Trophoblast cell (in vitro differentiated cells and primary cell): ENCODE results near the gene NUPR2.
"Not testable (repeated sequence)": the region's sequence is repeated elsewhere in the genome, so short reads cannot be mapped to it uniquely, and the experiment has no call there.

Source experiments
- DNase-seq, 2 donors: peaks; one replicate each; pipeline ENCODE4 v3.0.0-alpha.2; 2016
- H2AFZ ChIP-seq: 2 replicates; pipeline ENCODE4 v1.6.1; 2013; ENCODE audit warnings: low read length, moderate library complexity, mild to moderate bottlenecking; ENCODE audit not compliant: insufficient read depth, poor library complexity
- H2AK5ac ChIP-seq: 2 replicates; pipeline ENCODE4 v1.6.1; 2013; ENCODE audit warnings: mild to moderate bottlenecking, low read length
- H2BK120ac ChIP-seq: 2 replicates; pipeline ENCODE4 v1.6.1; 2013; ENCODE audit warnings: low read length, mild to moderate bottlenecking, moderate library complexity; ENCODE audit not compliant: insufficient read depth, poor library complexity
- H2BK12ac ChIP-seq: 2 replicates; pipeline ENCODE4 v1.6.1; 2013; ENCODE audit warnings: mild to moderate bottlenecking, low read length, moderate library complexity
- H2BK5ac ChIP-seq: 2 replicates; pipeline ENCODE4 v1.6.1; 2013; ENCODE audit warnings: low read length, low read depth, moderate library complexity, mild to moderate bottlenecking; ENCODE audit not compliant: poor library complexity
- H3K14ac ChIP-seq: 2 replicates; pipeline ENCODE4 v1.6.1; 2013; ENCODE audit warnings: mild to moderate bottlenecking, low read length
- H3K18ac ChIP-seq: 2 replicates; pipeline ENCODE4 v1.6.1; 2013; ENCODE audit warnings: mild to moderate bottlenecking, low read length
- H3K23ac ChIP-seq: 2 replicates; pipeline ENCODE4 v1.6.1; 2013; ENCODE audit warnings: low read length
- H3K27ac ChIP-seq: 2 replicates; pipeline ENCODE4 v1.5.1; 2013; ENCODE audit warnings: low read depth, mild to moderate bottlenecking, inconsistent platforms, low read length, moderate library complexity
- H3K27me3 ChIP-seq: 2 replicates; pipeline ENCODE4 v1.6.1; 2013; ENCODE audit warnings: inconsistent platforms, mild to moderate bottlenecking, low read length, moderate library complexity; ENCODE audit not compliant: insufficient read depth
- H3K36me3 ChIP-seq, 2 experiments: 1 replicate in 1 of 2; 2 replicates in 1 of 2; pipeline ENCODE4 v1.6.1; 2013; ENCODE audit warnings: low read length in 2 of 2, mild to moderate bottlenecking in 2 of 2, moderate library complexity in 1 of 2; ENCODE audit not compliant: insufficient read depth in 2 of 2, control insufficient read depth in 1 of 2
- H3K4ac ChIP-seq: 2 replicates; pipeline ENCODE4 v1.6.1; 2013; ENCODE audit warnings: low read depth, mild to moderate bottlenecking, low read length, moderate library complexity
- H3K4me1 ChIP-seq, 2 experiments: 1 replicate in 1 of 2; 2 replicates in 1 of 2; pipeline ENCODE4 v1.6.1; 2013; ENCODE audit warnings: low read length in 2 of 2, mild to moderate bottlenecking in 2 of 2, moderate library complexity in 1 of 2; ENCODE audit not compliant: insufficient read depth in 2 of 2, control insufficient read depth in 1 of 2
- H3K4me2 ChIP-seq: 2 replicates; pipeline ENCODE4 v1.6.1; 2013; ENCODE audit warnings: inconsistent platforms, mild to moderate bottlenecking, low read length, moderate library complexity
- H3K4me3 ChIP-seq: 2 replicates; pipeline ENCODE4 v1.5.1; 2013; ENCODE audit warnings: mild to moderate bottlenecking, low read depth, low read length, inconsistent platforms
- H3K79me1 ChIP-seq: one replicate; pipeline ENCODE4 v1.6.1; 2013; ENCODE audit warnings: low read length
- H3K79me2 ChIP-seq: 2 replicates; pipeline ENCODE4 v1.6.1; 2013; ENCODE audit warnings: low read length, mild to moderate bottlenecking; ENCODE audit not compliant: control insufficient read depth, insufficient read depth, poor library complexity
- H3K9ac ChIP-seq: 2 replicates; pipeline ENCODE4 v1.6.1; 2013; ENCODE audit warnings: mild to moderate bottlenecking, low read length
- H3K9me3 ChIP-seq: 2 replicates; pipeline ENCODE4 v1.6.1; 2013; ENCODE audit warnings: low read depth, mild to moderate bottlenecking, control low read depth, inconsistent platforms, low read length; ENCODE audit not compliant: insufficient read depth
- H4K12ac ChIP-seq: 2 replicates; pipeline ENCODE4 v1.6.1; 2013; ENCODE audit warnings: low read depth, mild to moderate bottlenecking, low read length, moderate library complexity
- H4K8ac ChIP-seq: 2 replicates; pipeline ENCODE4 v1.6.1; 2013; ENCODE audit warnings: low read depth, mild to moderate bottlenecking, low read length, moderate library complexity
- H4K91ac ChIP-seq: one replicate; pipeline ENCODE4 v1.6.1; 2013; ENCODE audit warnings: low read depth, mild to moderate bottlenecking, low read length, moderate library complexity
- WGBS: extraction: QIAGEN DNeasy Blood & Tissue Kit; methylation state at CpG from one replicate; pipeline ENCODE4 v1.1.7; 2013; ENCODE audit warnings: missing lambda C conversion rate; ENCODE audit not compliant: insufficient read length, insufficient coverage; ENCODE audit errors: extremely low coverage; 5-methylcytosine and 5-hydroxymethylcytosine counted together

The NUPR2 gene

DNA sequence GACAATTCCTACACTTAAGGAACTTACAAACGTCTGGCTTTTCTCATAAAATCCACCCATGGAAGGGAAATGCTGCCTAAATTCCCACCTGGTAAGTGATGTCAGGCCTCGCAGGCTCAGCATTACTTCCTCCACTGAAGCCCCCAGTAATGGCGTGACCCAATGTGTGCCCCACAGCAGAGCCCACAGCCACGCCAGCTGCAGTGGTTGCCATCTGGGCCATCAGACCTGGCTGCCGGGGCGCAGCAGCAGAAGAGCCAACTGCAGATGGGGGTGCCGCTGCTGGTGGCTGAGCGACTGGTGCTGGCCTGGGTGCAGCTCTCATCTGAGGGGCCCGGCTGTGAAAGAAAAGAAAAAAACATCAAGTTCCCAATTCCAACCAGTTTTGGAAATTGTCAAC is 12.1 kb downstream of the NUPR2 start:
- H4K8ac ChIP-seq, H3K4me1 ChIP-seq, H2AFZ ChIP-seq, H3K79me1 ChIP-seq, H2BK5ac ChIP-seq, DNase-seq, H3K18ac ChIP-seq, H4K91ac ChIP-seq, H2BK12ac ChIP-seq, H3K4me2 ChIP-seq, H3K4me3 ChIP-seq, H3K27ac ChIP-seq, H3K14ac ChIP-seq, H3K9ac ChIP-seq, H2AK5ac ChIP-seq, H3K79me2 ChIP-seq, H4K12ac ChIP-seq, H3K23ac ChIP-seq, H3K27me3 ChIP-seq, H2BK120ac ChIP-seq, H3K9me3 ChIP-seq, H3K4ac ChIP-seq: not testable (repeated sequence)
- WGBS: no CpG with 5 or more reads among the region's 9 CpGs
- H3K36me3 ChIP-seq: peaks cover 7 to 16% of the 10 kb centered on the region in 2 experiments

DNA sequence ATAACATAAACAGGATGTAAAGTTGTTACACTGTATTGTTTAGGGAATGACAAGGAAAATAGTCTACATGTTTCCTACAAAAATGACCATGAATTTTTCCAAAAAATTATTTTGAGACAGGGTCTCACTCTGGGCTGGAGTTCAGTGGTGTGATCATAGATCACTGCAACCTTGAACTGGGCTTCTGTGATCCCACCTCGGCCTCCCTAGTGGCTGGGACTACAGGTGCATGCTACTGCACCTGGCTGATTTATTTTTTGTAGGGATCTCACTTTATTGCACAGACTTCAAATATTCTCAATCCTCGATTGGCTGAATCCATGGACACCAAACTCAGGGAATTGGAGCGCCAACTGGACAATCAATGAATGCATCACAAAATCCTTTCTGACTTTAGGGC is 16.6 kb downstream of the NUPR2 start:
- H3K27ac ChIP-seq: no peak overlapping the region
- no peaks in the 10 kb centered on the region for H3K9me3 ChIP-seq
- no peak overlapping the region for H3K4me3 ChIP-seq
- H2BK12ac ChIP-seq: no peak overlapping the region
- H3K23ac ChIP-seq: no peak overlapping the region
- no peak overlapping the region for H3K14ac ChIP-seq
- DNase-seq: no peak
- H2AFZ ChIP-seq: no peak overlapping the region
- H4K12ac ChIP-seq: no peak overlapping the region
- H2BK5ac ChIP-seq: no peak overlapping the region
- H2BK120ac ChIP-seq: no peak overlapping the region
- no peaks in the 10 kb centered on the region for H3K79me1 ChIP-seq
- no peaks in the 10 kb centered on the region for H3K27me3 ChIP-seq
- H3K4me2 ChIP-seq: no peak overlapping the region
- no peak overlapping the region for H2AK5ac ChIP-seq
- H3K4me1 ChIP-seq: no peaks in the 10 kb centered on the region
- H3K4ac ChIP-seq: no peak overlapping the region
- H4K91ac ChIP-seq: no peak overlapping the region
- no peak overlapping the region for H3K9ac ChIP-seq
- no peak overlapping the region for H4K8ac ChIP-seq
- H3K18ac ChIP-seq: no peak overlapping the region
- H3K36me3 ChIP-seq: peaks cover 7 to 16% of the 10 kb centered on the region in 2 experiments
- no peaks in the 10 kb centered on the region for H3K79me2 ChIP-seq
- WGBS: no CpG with 5 or more reads among the region's 3 CpGs

DNA sequence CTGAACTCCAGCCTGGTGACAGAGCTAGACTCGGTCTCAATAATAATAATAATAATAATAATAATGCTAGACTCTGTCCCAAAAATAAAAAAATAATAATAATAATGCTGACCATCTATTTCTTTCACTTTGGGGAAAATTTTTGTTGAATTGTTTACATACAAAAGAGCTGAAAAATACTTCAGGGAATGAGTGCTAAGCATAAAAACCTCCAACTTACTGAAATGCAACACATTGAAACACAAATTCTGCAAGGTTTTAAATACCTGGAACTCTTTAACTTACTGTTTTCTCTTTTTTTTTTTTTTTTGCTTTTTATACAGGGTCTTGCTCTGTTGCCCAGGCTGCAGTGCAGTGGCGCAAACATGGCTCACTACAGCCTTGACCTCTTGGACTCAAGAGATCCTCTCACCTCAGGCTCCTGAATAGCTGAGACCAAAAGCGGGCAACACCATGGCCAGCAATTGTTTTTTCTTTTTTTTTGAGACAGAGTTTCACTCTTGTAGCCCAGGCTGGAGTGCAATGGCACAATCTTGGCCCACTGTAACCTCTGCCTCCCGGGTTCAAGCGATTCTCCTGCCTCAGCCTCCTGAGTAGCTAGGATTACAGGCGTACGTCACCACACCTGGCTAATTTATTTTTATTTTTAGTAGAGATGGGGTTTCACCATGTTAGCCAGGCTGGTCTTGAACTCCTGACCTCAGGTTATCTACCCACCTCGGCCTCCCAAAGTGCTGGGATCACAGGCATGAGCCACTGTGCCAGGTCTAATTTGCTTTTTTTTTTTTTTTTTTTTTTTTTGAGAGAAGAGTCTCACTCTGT is 17.8 kb downstream of the NUPR2 start:
- H3K23ac ChIP-seq, H3K27me3 ChIP-seq, H2AK5ac ChIP-seq, H3K4me2 ChIP-seq, H4K12ac ChIP-seq, H3K27ac ChIP-seq, H3K79me2 ChIP-seq, H2BK120ac ChIP-seq, H3K4ac ChIP-seq, H3K4me1 ChIP-seq, H3K9ac ChIP-seq, H3K4me3 ChIP-seq, H2BK12ac ChIP-seq, H3K18ac ChIP-seq, DNase-seq, H2AFZ ChIP-seq, H2BK5ac ChIP-seq, H3K79me1 ChIP-seq, H4K91ac ChIP-seq, H3K9me3 ChIP-seq, H4K8ac ChIP-seq, H3K14ac ChIP-seq: not testable (repeated sequence)
- no CpG with 5 or more reads among the region's 8 CpGs for WGBS
- H3K36me3 ChIP-seq: peaks cover 4 to 12% of the 10 kb centered on the region in 2 experiments

DNA sequence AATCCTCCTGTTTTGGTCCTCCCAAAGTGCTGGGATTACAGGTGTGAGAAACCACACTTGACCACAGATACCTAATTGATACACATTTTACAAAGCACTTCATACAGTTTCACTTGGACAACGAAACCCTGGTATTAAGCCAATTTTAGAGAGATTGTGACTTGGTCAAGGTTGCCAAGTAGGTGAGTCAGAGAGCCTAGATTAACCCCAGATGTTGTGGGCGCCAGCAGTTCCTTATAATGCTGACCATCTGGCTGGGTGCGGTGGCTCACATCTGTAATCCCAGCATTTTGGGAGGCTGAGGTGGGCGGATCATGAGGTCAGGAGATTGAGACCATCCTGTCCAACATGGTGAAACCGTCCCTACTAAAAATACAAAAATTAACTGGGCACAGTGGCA is 18.5 kb downstream of the NUPR2 start:
- Histone ChIP-seq H3K23ac (no peak overlapping the region), H3K79me2 (no peaks in the 10 kb centered on the region), H3K9me3 (no peaks in the 10 kb centered on the region), H3K4me1 (no peaks in the 10 kb centered on the region), H2AFZ (no peak overlapping the region), H3K18ac (no peak overlapping the region), H3K4me2 (no peak overlapping the region), H4K91ac (no peak overlapping the region), H3K4ac (no peak overlapping the region), H3K27me3 (no peaks in the 10 kb centered on the region), H3K79me1 (no peaks in the 10 kb centered on the region), H3K4me3 (no peak overlapping the region), H2BK120ac (no peak overlapping the region), H4K12ac (no peak overlapping the region), H3K36me3 (peaks cover 2 to 10% of the 10 kb centered on the region in 2 experiments), H2AK5ac (no peak overlapping the region), H2BK12ac (no peak overlapping the region), H3K14ac (no peak overlapping the region), H3K9ac (no peak overlapping the region), H4K8ac (no peak overlapping the region), H3K27ac (no peak overlapping the region), H2BK5ac (no peak overlapping the region)
- DNase-seq: peak in 1 of 2 donors; percentile 59
- WGBS: no CpG with 5 or more reads among the region's 5 CpGs
